Panc1 (cell line): ENCODE data around the gene SERPINE2. TPM values are rescaled to one million over a fixed set of nuclear protein-coding genes. Genes with fewer than 3 reads are reported as not detected.

Source experiments
- ATAC-seq: fragments of 200-7000 bp; cut with Tn5 transposase; 2 replicates; pipeline ENCODE4 v1.9.1; 2020; ENCODE audit warnings: mild to moderate bottlenecking, moderate library complexity
- BruUV-seq: library from RNA; stranded (reverse); fragments of 400-500 nt; replicated peaks from 2 replicates; lab custom pipeline; 2021; lab: Mats Ljungman, UMichigan
- CTCF ChIA-PET: fragments of 300-600 bp; sonication (Branson Sonifier 250); formaldehyde crosslinking; loops from one replicate; lab custom pipeline; 2022; ENCODE audit warnings: antibody characterized with exemption; lab: Charles Lee
- POLR2A ChIA-PET: fragments of 300-600 bp; sonication (Branson Sonifier 250); formaldehyde crosslinking; loops from one replicate; lab custom pipeline; 2022; ENCODE audit warnings: antibody characterized with exemption; lab: Charles Lee
- DNase-seq: peaks from one replicate; pipeline ENCODE4 v3.0.0-alpha.2; 2010; ENCODE audit warnings: low read depth, low spot score
- H3K27ac ChIP-seq: 2 replicates; pipeline ENCODE4 v1.5.1; 2011; ENCODE audit warnings: mild to moderate bottlenecking, low read length, inconsistent platforms
- H3K27me3 ChIP-seq: fragments of 200-500 bp; sonication (Bioruptor generic); 2 replicates; pipeline ENCODE4 v1.6.0; 2014; ENCODE audit warnings: low read length, inconsistent platforms; ENCODE audit not compliant: control insufficient read depth, insufficient read depth
- H3K36me3 ChIP-seq: fragments of 200-500 bp; sonication (Bioruptor generic); 2 replicates; pipeline ENCODE4 v1.5.1; 2014; ENCODE audit warnings: inconsistent platforms, mild to moderate bottlenecking, low read length, moderate library complexity; ENCODE audit not compliant: control insufficient read depth, insufficient read depth
- H3K4me1 ChIP-seq: 2 replicates; pipeline ENCODE4 v1.5.1; 2011; ENCODE audit warnings: inconsistent platforms, mild to moderate bottlenecking, low read length, moderate library complexity; ENCODE audit not compliant: control insufficient read depth, insufficient read depth
- H3K4me3 ChIP-seq, 2 experiments: 2 replicates each; pipeline ENCODE4 v1.5.1; 2011 to 2012; ENCODE audit warnings: low read depth in 2 of 2, low read length in 2 of 2, mild to moderate bottlenecking in 2 of 2, inconsistent platforms in 1 of 2, moderate library complexity in 1 of 2
- H3K9me3 ChIP-seq: fragments of 200-500 bp; sonication (Bioruptor generic); 2 replicates; pipeline ENCODE4 v1.5.1; 2014; ENCODE audit warnings: low read depth, mild to moderate bottlenecking, inconsistent platforms, low read length, moderate library complexity; ENCODE audit not compliant: control insufficient read depth, insufficient read depth
- POLR2AphosphoS5 ChIP-seq: IDR thresholded peaks from 2 replicates; pipeline ENCODE4 v1.6.1; 2012; ENCODE audit warnings: mild to moderate bottlenecking, low read depth, low read length, moderate library complexity
- SIN3A ChIP-seq: IDR thresholded peaks from 2 replicates; pipeline ENCODE4 v1.6.1; 2012; ENCODE audit warnings: low read depth, mild to moderate bottlenecking, low read length, moderate library complexity, borderline replicate concordance; ENCODE audit not compliant: insufficient read depth
- TCF7L2 ChIP-seq: IDR thresholded peaks from 2 replicates; pipeline ENCODE4 v1.6.1; 2011; ENCODE audit warnings: mild to moderate bottlenecking, low read depth, low read length, inconsistent platforms
- in situ Hi-C: cut with HindIII; loops from 2 replicates; pipeline ENCODE4 v1.10.0; 2016; ENCODE audit warnings: low sequenced_read_pairs, low pct_unique_long_range_greater_than_20kb
- intact Hi-C: fragments of 100-400 bp; cut with micrococcal nuclease; formaldehyde crosslinking; loops from one replicate; pipeline ENCODE4 v1.10.0; 2022; ENCODE audit not compliant: unreplicated experiment
- total RNA-seq: library from RNA; stranded (reverse); gene quantifications from one replicate; pipeline ENCODE4 v1.2.1, GENCODE V29; 2021; ENCODE audit not compliant: unreplicated experiment
- TF ChIP-seq, protein P1 (sequence below): fragments of 450-650 bp; IDR thresholded peaks from 2 replicates; pipeline ENCODE4 v1.5.1; 2017; ENCODE audit warnings: mild to moderate bottlenecking
- TF ChIP-seq, protein P2 (sequence below), 2 experiments: IDR thresholded peaks; 2 replicates each; pipeline ENCODE4 v1.6.1; 2011 to 2012; ENCODE audit warnings: low read depth in 2 of 2, control low read depth in 1 of 2, low read length in 1 of 2, mild to moderate bottlenecking in 1 of 2, moderate library complexity in 1 of 2; ENCODE audit not compliant: insufficient read depth in 1 of 2

SERPINE2 gene
- total RNA-seq, 1 experiment from 2014 or later, result 3.1 TPM

DNA sequence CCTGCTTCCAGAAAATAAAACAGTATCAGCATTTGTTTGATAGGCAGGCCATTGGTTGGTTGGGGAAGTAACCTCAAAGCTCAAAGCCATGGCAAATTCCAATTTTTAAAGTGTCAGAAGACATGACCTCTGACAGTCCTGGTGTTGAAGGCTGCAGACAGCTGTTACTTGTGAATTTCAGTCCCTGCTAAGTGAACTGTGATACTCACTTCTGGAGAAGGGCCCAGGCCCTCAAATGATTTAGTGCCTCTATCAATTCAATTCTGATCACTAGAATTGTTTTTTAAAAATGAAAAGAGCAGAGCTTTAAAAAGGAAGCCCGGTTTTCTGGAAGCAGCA lies 58.7 kb downstream of the SERPINE2 start:
- ChIA-PET CTCF (no interaction called here), POLR2A (interaction anchor here (0.6 kb wide), 1 partner anchor 309 kb away, joined by 3 read pairs; no protein-coding TSS in a partner anchor)
- no peaks in the 10 kb centered on the region for H3K36me3 ChIP-seq

DNA sequence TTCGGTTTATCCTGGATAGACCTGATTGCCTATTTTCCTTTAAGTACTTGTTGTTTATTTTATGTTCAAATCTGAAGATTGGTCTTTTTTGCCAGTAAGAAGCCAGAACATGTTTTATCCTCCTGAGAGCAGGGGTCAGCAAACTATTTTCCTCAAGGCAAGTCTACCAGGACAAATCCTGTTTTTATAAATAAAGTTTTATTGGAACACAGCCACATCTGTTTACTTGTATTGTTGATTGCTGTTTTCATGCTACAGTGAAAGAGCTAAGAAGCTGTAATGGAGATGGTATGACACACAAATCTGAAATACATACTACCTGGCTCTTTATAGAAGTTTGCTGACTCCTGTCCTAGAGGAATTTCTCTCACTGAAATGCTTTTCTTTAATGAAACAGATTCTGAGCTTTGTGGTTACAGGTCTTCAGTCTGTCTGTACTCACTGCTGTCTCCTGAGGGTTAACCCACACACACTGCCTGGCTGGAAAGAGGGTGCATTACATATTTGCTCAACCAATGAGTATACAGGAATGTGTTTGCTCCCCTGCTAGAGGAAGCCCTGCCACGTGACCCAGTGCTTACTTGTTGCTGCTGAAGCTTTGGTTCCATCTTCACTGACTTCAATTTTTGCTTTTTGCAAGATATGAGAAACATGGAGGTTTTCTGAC lies 59.2 kb downstream of the SERPINE2 start:
- in situ Hi-C loops, result no loop called here

More for the DNA sequence above, 58.7 kb downstream of the SERPINE2 start:
- no peak for DNase-seq
- no peak for ATAC-seq
- Histone ChIP-seq H3K4me1 (no peaks in the 10 kb centered on the region), H3K9me3 (no peaks in the 10 kb centered on the region), H3K27me3 (0 out of 2 replicates have a peak, but pooled peaks cover 3% of the 10 kb centered on the region), H3K4me3 (no peak overlapping the region), H3K27ac (no peak overlapping the region)
- in situ Hi-C loops (no loop called here), intact Hi-C loops (no loop called here)
- BruUV-seq, result no TSS peak
- TF ChIP-seq TCF7L2 (no peak), SIN3A (no peak), POLR2AphosphoS5 (no peak)
- TF ChIP-seq, protein P1, sequence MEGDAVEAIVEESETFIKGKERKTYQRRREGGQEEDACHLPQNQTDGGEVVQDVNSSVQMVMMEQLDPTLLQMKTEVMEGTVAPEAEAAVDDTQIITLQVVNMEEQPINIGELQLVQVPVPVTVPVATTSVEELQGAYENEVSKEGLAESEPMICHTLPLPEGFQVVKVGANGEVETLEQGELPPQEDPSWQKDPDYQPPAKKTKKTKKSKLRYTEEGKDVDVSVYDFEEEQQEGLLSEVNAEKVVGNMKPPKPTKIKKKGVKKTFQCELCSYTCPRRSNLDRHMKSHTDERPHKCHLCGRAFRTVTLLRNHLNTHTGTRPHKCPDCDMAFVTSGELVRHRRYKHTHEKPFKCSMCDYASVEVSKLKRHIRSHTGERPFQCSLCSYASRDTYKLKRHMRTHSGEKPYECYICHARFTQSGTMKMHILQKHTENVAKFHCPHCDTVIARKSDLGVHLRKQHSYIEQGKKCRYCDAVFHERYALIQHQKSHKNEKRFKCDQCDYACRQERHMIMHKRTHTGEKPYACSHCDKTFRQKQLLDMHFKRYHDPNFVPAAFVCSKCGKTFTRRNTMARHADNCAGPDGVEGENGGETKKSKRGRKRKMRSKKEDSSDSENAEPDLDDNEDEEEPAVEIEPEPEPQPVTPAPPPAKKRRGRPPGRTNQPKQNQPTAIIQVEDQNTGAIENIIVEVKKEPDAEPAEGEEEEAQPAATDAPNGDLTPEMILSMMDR, result no peak
- TF ChIP-seq, protein P2, sequence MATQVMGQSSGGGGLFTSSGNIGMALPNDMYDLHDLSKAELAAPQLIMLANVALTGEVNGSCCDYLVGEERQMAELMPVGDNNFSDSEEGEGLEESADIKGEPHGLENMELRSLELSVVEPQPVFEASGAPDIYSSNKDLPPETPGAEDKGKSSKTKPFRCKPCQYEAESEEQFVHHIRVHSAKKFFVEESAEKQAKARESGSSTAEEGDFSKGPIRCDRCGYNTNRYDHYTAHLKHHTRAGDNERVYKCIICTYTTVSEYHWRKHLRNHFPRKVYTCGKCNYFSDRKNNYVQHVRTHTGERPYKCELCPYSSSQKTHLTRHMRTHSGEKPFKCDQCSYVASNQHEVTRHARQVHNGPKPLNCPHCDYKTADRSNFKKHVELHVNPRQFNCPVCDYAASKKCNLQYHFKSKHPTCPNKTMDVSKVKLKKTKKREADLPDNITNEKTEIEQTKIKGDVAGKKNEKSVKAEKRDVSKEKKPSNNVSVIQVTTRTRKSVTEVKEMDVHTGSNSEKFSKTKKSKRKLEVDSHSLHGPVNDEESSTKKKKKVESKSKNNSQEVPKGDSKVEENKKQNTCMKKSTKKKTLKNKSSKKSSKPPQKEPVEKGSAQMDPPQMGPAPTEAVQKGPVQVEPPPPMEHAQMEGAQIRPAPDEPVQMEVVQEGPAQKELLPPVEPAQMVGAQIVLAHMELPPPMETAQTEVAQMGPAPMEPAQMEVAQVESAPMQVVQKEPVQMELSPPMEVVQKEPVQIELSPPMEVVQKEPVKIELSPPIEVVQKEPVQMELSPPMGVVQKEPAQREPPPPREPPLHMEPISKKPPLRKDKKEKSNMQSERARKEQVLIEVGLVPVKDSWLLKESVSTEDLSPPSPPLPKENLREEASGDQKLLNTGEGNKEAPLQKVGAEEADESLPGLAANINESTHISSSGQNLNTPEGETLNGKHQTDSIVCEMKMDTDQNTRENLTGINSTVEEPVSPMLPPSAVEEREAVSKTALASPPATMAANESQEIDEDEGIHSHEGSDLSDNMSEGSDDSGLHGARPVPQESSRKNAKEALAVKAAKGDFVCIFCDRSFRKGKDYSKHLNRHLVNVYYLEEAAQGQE (IDR thresholded peaks at IDR 0.05; ENCODE audit: insufficient read depth in 1 of 2, low read depth in 2 of 2, low read length in 1 of 2), result no peak

More for the DNA sequence above, 59.2 kb downstream of the SERPINE2 start:
- Histone ChIP-seq H3K4me3 (no peak overlapping the region), H3K27me3 (0 out of 2 replicates have a peak, but pooled peaks cover 3% of the 10 kb centered on the region), H3K9me3 (no peaks in the 10 kb centered on the region), H3K36me3 (no peaks in the 10 kb centered on the region), H3K4me1 (no peaks in the 10 kb centered on the region), H3K27ac (no peak overlapping the region)
- no TSS peak for BruUV-seq
- ATAC-seq (no peak), DNase-seq (no peak)
- ChIA-PET POLR2A (interaction anchor here (0.6 kb wide), 1 partner anchor 310 kb away, joined by 3 read pairs; no protein-coding TSS in a partner anchor), CTCF (no interaction called here)
- intact Hi-C loops, result loop anchor here (10.0 kb wide), 2 partner anchors 385 to 665 kb away; no protein-coding TSS in a partner anchor
- TF ChIP-seq, protein P2 (IDR thresholded peaks at IDR 0.05; ENCODE audit: insufficient read depth in 1 of 2, low read depth in 2 of 2, low read length in 1 of 2), result no peak
